K562 (cell line): ENCODE data around the gene KLHL22. TPM values are rescaled to one million over a fixed set of nuclear protein-coding genes. Genes with fewer than 3 reads are reported as not detected.
A peak's percentile ranks its signal among the peaks of the same experiment; 100 is the strongest.

Source experiments
- ARHGAP35 ChIP-seq: fragments of 450-650 bp; IDR thresholded peaks from 2 replicates; pipeline ENCODE4 v1.6.1; 2018; ENCODE audit not compliant: partially characterized antibody
- ATF1 ChIP-seq, 2 experiments: fragments of 450-650 bp in 1 of 2; IDR thresholded peaks; 2 replicates each; pipeline ENCODE4 v1.6.1; 2016; ENCODE audit warnings: missing compliant biosample characterization in 1 of 2, missing genetic modification characterization in 1 of 2
- CHD1 ChIP-seq: fragments of 200-600 bp; sonication (generic); IDR thresholded peaks from one replicate; pipeline ENCODE4 v1.6.1; 2012; ENCODE audit warnings: mild to moderate bottlenecking, moderate library complexity, low read length, inconsistent platforms
- FOXK1 ChIP-seq: sonication (generic); formaldehyde crosslinking; IDR thresholded peaks from 2 replicates; pipeline ENCODE4 v1.8.0; 2022; ENCODE audit warnings: missing genetic modification reagents, mild to moderate bottlenecking, borderline replicate concordance
- GTF2A2 ChIP-seq: IDR thresholded peaks from 2 replicates; pipeline ENCODE4 v1.6.1; 2016; ENCODE audit warnings: mild to moderate bottlenecking, missing genetic modification characterization, missing compliant biosample characterization
- TBL1XR1 ChIP-seq, 2 experiments: IDR thresholded peaks; 2 replicates each; pipeline ENCODE4 v1.6.1; 2012; ENCODE audit warnings: improper control_type of control experiment in 2 of 2, low read length in 2 of 2, mild to moderate bottlenecking in 1 of 2
- XRCC3 ChIP-seq: fragments of 450-650 bp; IDR thresholded peaks from 2 replicates; pipeline ENCODE4 v1.6.1; 2017; ENCODE audit warnings: mild to moderate bottlenecking, moderate library complexity
- ZC3H4 ChIP-seq: sonication (generic); formaldehyde crosslinking; IDR thresholded peaks from 2 replicates; pipeline ENCODE4 v1.9.0; 2021; ENCODE audit warnings: missing genetic modification reagents, borderline replicate concordance
- ZNF318 ChIP-seq, 2 experiments: fragments of 450-650 bp; IDR thresholded peaks; 2 replicates each; pipeline ENCODE4 v1.6.1; 2016; ENCODE audit warnings: mild to moderate bottlenecking in 2 of 2, borderline replicate concordance in 1 of 2, low read depth in 1 of 2, moderate library complexity in 1 of 2
- ZNF561 ChIP-seq: fragments of 450-650 bp; formaldehyde crosslinking; conservative IDR thresholded peaks from 2 replicates; pipeline ENCODE4 v1.4.0; 2020; ENCODE audit warnings: mild to moderate bottlenecking, moderate library complexity
- polyA plus RNA-seq, 8 experiments: library from polyadenylated mRNA; depleted of rRNA in 4 of 8; stranded (reverse) in 5 of 8; unstranded in 3 of 8; fragments of >200 nt; fragmentation: Nextera tagmentation in 2 of 8; fragmentation: Illumina TruSeq in 1 of 8; extraction: Ambion mirVana in 2 of 8; extraction: Trizol in 1 of 8; gene quantifications; 2 replicates each; pipeline versions ENCODE4 v1.2.1 to v1.2.3, GENCODE V29; 2011 to 2014; ENCODE audit warnings: inconsistent platforms in 1 of 8, missing spikeins in 1 of 8
- total RNA-seq, 7 experiments: library from RNA; depleted of rRNA in 6 of 7; stranded (reverse); fragments of >200 nt in 6 of 7; fragmentation: Illumina TruSeq in 2 of 7; extraction: Trizol in 2 of 7; gene quantifications; 2 replicates each; pipeline versions ENCODE4 v1.2.1 to v1.2.3, GENCODE V29; 2011 to 2021; ENCODE audit warnings: low replicate concordance in 1 of 7
- TF ChIP-seq, protein P1 (sequence below): sonication (generic); formaldehyde crosslinking; IDR thresholded peaks from 2 replicates; pipeline ENCODE4 v1.8.1; 2023; ENCODE audit warnings: mild to moderate bottlenecking, missing genetic modification reagents
- TF ChIP-seq, protein P2 (sequence below): fragments of 250-450 bp; sonication (Bioruptor Pico); IDR thresholded peaks from 2 replicates; pipeline ENCODE4 v1.4.0; 2020; ENCODE audit warnings: mild to moderate bottlenecking, moderate library complexity
- TF ChIP-seq, protein P3 (sequence below), 2 experiments: fragments of 450-650 bp in 1 of 2; sonication (generic) in 1 of 2; formaldehyde crosslinking; conservative IDR thresholded peaks; 2 replicates each; pipeline versions ENCODE4 v1.4.0 to v1.8.1; 2020 to 2022; ENCODE audit warnings: mild to moderate bottlenecking in 1 of 2, missing genetic modification reagents in 1 of 2

Gene KLHL22
- total and polyA plus RNA-seq, 9 of the 15 experiments (the other 6 are each of a cell fraction or from before 2014, with no cell fraction given): 1.3 to 25.6 (median 15.2) TPM

DNA sequence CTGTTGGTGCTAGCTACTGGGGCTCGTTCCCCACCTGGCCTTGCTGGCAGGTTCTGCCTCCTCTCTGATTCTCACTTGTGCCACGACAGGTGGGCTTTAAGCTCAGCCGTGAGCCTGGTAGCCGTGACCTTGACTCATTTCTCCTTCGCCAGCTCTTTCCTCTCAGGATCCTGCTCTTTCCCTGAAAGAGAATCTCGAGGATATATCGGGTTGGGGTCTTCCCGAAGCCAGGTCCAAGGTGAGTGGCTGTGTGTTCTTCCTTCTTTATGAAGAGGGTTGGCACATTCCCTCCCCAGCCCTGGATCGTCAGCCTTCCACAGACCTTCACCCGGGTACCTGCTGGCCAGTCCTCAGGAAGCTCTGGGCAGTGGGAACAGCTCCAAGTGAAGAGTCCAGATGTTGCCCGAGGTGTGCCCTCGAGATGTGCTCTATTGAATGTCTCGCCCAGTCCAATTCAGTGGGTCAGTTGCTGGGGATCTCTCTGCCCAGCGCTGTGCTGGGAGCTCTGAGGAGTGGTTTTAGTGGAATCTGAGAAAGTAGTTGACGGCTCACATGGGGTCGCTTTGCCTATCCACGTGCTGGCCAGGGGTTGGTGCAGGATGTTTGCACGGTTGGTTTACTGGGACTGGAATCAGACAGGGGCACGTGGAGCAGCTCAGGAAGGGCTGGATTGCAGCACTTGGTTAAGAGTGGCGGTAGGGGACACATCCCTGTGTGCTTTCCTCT, 100.3 kb downstream of the KLHL22 start (continued):
- TF ChIP-seq TBL1XR1 (IDR thresholded peaks at IDR 0.05; ENCODE audit: low read length in 2 of 2) (peak in 1 of 2 experiments; percentile 40; a peak in 1 of 4 replicates), ZC3H4 (no peak), CHD1 (peak; percentile 43), XRCC3 (no peak), ARHGAP35 (no peak), ATF1 (CRISPR knock-in tag; IDR thresholded peaks at IDR 0.05) (peak; percentile 31; the same call in 1 of the 2 replicates), ATF1 (tag; IDR thresholded peaks at IDR 0.05) (no peak), GTF2A2 (tag) (no peak), ZNF561 (CRISPR knock-in tag) (no peak), FOXK1 (CRISPR knock-in tag) (no peak), ZNF318 (IDR thresholded peaks at IDR 0.05; ENCODE audit: borderline replicate concordance in 1 of 2, low read depth in 1 of 2) (no peak)
- TF ChIP-seq, protein P1, sequence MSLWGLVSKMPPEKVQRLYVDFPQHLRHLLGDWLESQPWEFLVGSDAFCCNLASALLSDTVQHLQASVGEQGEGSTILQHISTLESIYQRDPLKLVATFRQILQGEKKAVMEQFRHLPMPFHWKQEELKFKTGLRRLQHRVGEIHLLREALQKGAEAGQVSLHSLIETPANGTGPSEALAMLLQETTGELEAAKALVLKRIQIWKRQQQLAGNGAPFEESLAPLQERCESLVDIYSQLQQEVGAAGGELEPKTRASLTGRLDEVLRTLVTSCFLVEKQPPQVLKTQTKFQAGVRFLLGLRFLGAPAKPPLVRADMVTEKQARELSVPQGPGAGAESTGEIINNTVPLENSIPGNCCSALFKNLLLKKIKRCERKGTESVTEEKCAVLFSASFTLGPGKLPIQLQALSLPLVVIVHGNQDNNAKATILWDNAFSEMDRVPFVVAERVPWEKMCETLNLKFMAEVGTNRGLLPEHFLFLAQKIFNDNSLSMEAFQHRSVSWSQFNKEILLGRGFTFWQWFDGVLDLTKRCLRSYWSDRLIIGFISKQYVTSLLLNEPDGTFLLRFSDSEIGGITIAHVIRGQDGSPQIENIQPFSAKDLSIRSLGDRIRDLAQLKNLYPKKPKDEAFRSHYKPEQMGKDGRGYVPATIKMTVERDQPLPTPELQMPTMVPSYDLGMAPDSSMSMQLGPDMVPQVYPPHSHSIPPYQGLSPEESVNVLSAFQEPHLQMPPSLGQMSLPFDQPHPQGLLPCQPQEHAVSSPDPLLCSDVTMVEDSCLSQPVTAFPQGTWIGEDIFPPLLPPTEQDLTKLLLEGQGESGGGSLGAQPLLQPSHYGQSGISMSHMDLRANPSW (CRISPR knock-in tag): 0 out of 2 replicates have a peak, but pooled peaks have one; percentile 66
- TF ChIP-seq, protein P2, sequence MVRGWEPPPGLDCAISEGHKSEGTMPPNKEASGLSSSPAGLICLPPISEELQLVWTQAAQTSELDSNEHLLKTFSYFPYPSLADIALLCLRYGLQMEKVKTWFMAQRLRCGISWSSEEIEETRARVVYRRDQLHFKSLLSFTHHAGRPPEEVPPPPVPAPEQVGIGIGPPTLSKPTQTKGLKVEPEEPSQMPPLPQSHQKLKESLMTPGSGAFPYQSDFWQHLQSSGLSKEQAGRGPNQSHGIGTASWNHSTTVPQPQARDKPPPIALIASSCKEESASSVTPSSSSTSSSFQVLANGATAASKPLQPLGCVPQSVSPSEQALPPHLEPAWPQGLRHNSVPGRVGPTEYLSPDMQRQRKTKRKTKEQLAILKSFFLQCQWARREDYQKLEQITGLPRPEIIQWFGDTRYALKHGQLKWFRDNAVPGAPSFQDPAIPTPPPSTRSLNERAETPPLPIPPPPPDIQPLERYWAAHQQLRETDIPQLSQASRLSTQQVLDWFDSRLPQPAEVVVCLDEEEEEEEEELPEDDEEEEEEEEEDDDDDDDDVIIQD (CRISPR knock-in tag): no peak
- TF ChIP-seq, protein P3, sequence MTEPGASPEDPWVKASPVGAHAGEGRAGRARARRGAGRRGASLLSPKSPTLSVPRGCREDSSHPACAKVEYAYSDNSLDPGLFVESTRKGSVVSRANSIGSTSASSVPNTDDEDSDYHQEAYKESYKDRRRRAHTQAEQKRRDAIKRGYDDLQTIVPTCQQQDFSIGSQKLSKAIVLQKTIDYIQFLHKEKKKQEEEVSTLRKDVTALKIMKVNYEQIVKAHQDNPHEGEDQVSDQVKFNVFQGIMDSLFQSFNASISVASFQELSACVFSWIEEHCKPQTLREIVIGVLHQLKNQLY (CRISPR knock-in tag; conservative IDR thresholded peaks at IDR 0.05): no peak
